GM21515 (cell line): Measurements from ENCODE around the gene CAPN2.
"Not testable (repeated sequence)": the region's sequence is repeated elsewhere in the genome, so short reads cannot be mapped to it uniquely, and the experiment has no call there.

Experiments used
- ATAC-seq: cut with Tn5 transposase; IDR thresholded peaks from one replicate; pipeline ENCODE4 v1.9.1; 2021; ENCODE audit not compliant: unreplicated experiment

The CAPN2 gene

GRCh38 chr1:223738465-223739365 is 26.4 kb downstream of the CAPN2 start:
- no peak for ATAC-seq

DNA sequence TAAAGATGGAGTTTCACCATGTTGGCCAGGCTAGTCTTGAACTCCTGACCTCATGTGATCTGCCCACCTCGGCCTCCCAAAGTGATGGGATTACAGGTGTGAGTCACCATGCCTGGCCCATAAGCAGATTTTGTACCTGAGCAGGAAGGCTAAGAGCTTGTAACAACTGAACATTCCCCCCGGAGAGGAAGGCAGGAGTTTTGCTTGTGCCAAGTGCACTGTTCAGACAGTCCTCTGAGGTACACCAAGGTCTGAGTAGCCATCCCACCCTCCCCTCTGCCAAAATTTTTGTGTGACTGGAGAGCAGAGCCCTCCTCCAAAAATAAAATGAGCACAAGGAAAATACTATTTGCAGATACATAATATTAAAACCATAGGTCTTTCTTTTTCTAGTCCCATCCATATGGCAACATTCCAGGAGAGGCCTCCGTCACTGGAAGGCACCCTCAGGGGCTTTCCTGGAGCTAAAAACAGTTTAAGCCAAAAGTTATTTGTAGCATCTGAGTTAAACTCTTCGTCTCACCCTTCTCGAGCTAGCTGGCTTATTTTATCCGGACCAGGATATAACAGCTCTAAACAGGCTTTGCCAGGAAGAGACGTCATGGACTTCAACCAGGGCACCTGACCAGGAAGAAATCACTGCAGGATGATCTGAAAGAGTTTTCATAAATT is 27.2 kb downstream of the CAPN2 start:
- no peak for ATAC-seq

- ATAC-seq: not testable (repeated sequence)
These were observed 27.8 kb downstream of the CAPN2 start for GRCh38 chr1:223740038-223740736.

- ATAC-seq: no peak
These were observed 29.5 kb downstream of the CAPN2 start for GRCh38 chr1:223741861-223742260.

- no peak for ATAC-seq
These were observed 30.6 kb downstream of the CAPN2 start for GRCh38 chr1:223742856-223743517.

GRCh38 chr1:223745731-223746130 is 33.4 kb downstream of the CAPN2 start:
- ATAC-seq: no peak

DNA sequence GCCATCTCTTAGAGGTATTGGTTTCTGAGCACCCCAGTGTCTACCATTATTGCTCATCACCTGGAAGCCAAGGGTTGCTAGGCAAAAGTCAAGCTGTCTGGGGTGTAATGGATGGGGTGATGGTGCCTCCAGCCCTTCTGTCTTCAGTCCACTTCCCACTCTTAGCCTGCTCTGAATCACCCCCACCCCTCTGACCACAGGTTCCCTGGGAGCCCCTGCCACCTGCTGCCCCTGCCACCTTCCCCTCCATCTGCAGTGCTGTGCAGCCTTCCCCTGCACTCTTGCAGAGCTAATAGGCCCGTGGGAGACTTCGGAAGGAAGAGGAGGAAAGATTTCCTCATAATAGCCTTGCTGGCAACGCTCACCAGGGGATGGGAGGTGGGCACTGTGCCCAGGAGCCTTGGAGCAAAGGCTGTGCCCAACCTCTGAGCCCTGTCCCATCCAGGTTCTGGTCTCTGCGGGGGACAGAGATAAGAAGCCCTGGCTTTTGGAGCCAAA is 35.5 kb downstream of the CAPN2 start:
- no peak for ATAC-seq

DNA sequence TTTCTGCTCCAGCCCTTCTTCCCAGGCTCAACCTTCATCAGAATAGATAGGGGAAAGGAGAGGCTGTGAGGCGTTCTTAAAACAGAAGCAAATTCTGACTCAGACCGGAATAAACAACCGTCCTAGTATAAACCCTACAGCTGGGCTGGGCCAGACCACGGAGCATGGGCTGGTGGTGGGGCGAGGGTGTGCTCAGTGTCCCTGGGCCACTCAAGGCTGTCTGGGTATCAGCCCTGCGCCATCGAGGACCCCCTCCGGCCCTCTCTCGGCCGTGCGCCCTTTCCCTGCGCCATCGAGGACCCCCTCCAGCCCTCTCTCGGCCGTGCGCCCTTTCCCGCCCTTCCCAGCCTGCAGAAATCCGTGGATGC is 36.0 kb downstream of the CAPN2 start:
- peak; percentile 68 for ATAC-seq

GRCh38 chr1:223748773-223749733 is 36.7 kb downstream of the CAPN2 start:
- ATAC-seq: peak; percentile 62

- no peak for ATAC-seq
These were observed 38.6 kb downstream of the CAPN2 start for GRCh38 chr1:223750730-223751570.

- ATAC-seq: no peak
These were observed 39.4 kb downstream of the CAPN2 start for GRCh38 chr1:223751696-223752095.

DNA sequence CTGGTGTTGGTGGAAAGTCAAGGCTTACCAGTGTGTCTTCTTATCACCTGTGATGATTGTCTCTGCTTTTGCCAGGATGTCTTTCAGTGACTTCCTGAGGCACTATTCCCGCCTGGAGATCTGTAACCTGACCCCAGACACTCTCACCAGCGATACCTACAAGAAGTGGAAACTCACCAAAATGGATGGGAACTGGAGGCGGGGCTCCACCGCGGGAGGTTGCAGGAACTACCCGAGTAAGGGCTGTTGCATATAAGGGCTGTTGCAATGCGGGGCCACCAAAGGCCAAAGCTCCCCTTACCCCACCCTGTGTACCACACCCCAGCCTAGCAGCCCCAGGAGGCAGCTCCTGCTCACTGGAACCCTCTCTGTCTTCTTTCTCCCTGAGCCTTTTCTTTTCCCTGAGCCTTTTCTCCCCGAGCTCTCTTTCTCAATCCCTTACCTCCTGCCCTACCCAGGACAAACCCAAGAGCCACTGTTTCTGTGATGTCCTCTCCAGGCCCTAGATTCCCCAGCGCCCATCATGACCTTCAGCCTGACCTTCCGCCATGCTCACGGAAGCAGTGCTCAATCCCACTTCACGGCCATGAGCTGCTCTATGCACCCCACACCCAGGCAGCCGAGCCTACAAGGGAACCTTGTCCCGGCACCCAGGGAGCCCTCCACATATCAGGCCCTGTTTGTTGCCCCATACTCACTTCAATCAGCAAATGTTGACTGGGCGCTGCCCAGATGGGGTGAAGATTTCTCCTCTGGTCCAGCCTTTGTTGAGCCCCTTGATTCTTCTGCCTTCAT is 40.6 kb downstream of the CAPN2 start:
- no peak for ATAC-seq

DNA sequence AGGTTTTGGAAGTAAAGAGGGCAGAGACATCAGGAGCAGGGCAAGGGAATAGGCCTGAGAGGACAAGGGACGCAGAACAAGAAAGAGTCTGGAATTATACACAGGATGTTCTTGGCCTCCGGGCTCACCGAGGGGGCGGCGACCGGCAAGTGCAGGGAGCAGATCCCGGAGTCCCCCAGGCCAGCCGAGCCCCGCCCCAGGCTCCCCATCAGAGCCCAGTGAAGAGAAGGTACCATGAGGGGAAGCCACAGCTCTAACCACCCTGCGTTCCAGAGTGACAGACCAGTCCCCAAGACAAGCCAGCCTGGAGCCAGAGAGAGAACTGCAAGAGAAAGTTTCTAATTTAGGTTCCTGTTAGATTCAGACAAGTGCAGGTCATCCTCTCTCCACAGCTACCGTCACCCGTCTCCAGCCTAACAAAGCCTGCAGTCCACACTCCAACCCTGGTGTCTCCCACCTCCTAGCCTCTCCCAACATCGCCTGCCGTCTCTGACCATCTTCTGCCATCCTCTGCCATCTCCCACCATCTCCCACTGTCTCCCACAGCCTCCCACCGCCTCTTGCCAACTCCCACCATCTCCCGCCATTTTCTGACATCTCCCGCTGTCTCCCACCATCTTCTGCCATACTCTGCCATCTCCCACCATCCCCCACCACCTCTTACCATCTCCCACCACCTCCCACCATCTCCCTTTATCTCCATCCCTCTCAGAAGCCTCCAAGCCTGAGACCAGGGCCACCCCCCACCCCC is 42.5 kb downstream of the CAPN2 start:
- no peak for ATAC-seq

DNA sequence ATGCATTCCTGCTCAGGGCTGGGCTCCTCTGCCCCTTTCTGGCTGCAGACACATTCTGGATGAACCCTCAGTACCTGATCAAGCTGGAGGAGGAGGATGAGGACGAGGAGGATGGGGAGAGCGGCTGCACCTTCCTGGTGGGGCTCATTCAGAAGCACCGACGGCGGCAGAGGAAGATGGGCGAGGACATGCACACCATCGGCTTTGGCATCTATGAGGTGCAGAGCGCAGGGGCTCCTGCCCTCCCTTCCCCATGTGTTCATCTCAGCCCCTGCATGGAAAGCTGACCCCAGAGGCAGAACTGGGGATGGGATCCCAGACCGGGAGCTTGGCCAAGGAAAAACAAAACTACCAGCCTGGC is 43.1 kb downstream of the CAPN2 start:
- no peak for ATAC-seq

DNA sequence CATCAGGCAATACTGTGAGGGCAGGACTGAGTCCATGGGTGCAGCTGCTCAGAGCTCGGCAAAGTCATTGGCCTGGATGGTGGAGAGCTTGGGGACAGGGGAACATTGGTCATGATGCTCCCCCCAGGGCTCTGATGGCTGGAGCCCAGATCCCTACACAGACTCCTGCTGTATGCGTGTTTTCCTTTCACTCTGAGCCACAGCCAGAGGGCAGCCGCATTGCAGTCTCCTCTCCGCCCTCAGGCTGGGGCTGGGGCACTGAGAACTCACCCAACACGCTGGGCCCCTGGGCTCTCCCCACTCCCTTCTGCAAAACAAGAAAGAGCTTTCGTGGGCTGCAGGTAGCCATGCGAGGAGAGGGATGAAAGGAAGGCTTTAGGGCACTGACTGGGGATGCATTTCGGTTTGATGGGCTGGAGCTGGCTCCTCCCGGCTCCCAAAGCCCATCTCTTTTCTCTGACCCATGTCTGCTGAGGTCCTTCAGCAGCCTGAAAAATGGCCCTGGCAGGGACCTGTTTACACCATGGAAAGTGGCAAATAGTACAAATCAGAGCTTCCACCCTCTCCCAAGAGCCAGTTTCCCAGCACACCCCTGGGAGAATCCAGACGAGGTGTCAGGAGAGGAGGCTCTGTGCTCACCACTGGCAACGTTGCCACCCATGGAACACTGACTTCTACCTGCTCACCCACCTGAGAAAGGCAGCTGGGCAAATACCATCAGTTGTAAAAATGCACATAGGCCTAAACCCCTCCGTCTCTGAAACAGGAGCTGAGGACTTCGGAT is 43.8 kb downstream of the CAPN2 start:
- no peak for ATAC-seq

DNA sequence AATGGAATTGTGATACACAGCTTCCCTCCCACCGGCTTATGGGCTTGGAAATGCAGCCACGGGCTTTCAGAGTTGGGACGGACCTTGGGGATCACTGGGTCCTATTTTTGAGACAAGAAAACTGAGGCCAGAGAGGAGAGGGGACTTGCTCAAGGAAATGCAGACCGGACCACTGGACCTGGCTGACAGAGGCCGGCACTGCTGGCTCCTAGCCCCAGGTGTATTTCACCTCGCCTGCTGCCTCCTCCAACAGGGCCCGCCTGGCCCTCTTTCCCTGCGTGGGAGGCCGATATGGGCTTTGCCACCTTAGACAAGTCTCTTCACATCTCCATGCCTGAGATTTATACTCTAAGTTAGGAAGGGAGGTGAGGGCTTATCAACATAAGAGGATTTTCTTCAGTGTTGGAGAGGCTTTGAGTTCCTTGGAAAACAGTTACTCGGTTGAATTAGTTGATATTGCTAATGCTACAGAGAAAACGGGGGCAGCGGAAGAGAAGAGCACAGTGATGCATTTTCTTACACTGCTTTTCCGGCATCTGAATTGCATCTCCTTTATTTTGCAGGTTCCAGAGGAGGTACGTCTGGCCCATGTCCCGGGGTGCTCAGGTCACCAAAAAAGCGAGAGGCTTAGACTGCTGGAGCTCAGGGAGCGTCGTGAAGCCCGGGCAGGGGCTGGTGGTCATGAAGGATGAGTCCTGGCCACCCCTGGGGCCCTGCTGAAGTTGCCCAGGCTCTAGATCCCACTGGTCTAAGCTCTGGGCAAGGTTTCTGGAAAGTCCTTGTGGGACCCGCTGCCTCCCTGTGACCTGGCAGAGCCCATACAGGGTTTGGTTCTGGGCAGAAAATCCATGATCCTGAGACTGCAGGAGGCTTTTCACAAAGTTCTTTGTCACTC is 44.7 kb downstream of the CAPN2 start:
- no peak for ATAC-seq
